Endothelial cell of umbilical vein (primary cell): Measurements from ENCODE around the gene MACF1. TPM values are rescaled to one million over a fixed set of nuclear protein-coding genes. Genes with fewer than 3 reads are reported as not detected.
"Not testable (repeated sequence)": the region's sequence is repeated elsewhere in the genome, so short reads cannot be mapped to it uniquely, and the experiment has no call there.

Experiments
- BruUV-seq: library from RNA; stranded (reverse); fragments of 400-500 nt; replicated peaks from 2 replicates; lab custom pipeline; 2021; lab: Mats Ljungman, UMichigan
- CTCF ChIA-PET: fragments of 300-600, 350-600 bp; sonication (Branson Sonifier 250); formaldehyde crosslinking; loops from one replicate; lab custom pipeline; 2021; ENCODE audit warnings: antibody characterized with exemption, inconsistent platforms; lab: Charles Lee
- POLR2A ChIA-PET: fragments of 300-600, 350-600 bp; sonication (Branson Sonifier 250); formaldehyde crosslinking; loops from one replicate; lab custom pipeline; 2021; ENCODE audit warnings: antibody characterized with exemption, inconsistent platforms; lab: Charles Lee
- DNase-seq: peaks from one replicate; pipeline ENCODE4 v3.0.0-alpha.2; 2011; ENCODE audit warnings: low read depth, low spot score
- FAIRE-seq: peaks from 2 replicates; lab custom pipeline; 2011; peaks lifted over from hg19 to GRCh38; lab: Jason Lieb, UNC
- H2AFZ ChIP-seq: 2 replicates; pipeline ENCODE4 v1.6.0; 2012; ENCODE audit warnings: low read depth, low read length, control low read depth, inconsistent platforms
- H3K27ac ChIP-seq: 2 replicates; pipeline ENCODE4 v1.5.1; 2011; ENCODE audit warnings: low read depth, mild to moderate bottlenecking, control low read depth, low read length, moderate library complexity; ENCODE audit not compliant: insufficient read depth
- H3K27me3 ChIP-seq, 2 experiments: 2 replicates each; pipeline versions ENCODE4 v1.6.0 to v1.6.1; 2011; ENCODE audit warnings: low read length in 2 of 2, mixed read lengths in 1 of 2; ENCODE audit not compliant: control insufficient read depth in 2 of 2, insufficient read depth in 2 of 2
- H3K36me3 ChIP-seq, 2 experiments: 2 replicates in 1 of 2; 3 replicates in 1 of 2; pipeline ENCODE4 v1.5.1; 2011; ENCODE audit warnings: low read length in 2 of 2, mild to moderate bottlenecking in 1 of 2, moderate library complexity in 1 of 2; ENCODE audit not compliant: control insufficient read depth in 2 of 2, insufficient read depth in 2 of 2; ENCODE audit errors: extremely low read depth in 1 of 2
- H3K4me1 ChIP-seq: 3 replicates; pipeline ENCODE4 v1.5.1; 2011; ENCODE audit warnings: mild to moderate bottlenecking, low read length; ENCODE audit not compliant: control insufficient read depth, insufficient read depth; ENCODE audit errors: extremely low read depth
- H3K4me2 ChIP-seq: 2 replicates; pipeline ENCODE4 v1.6.1; 2011; ENCODE audit warnings: low read length, control low read depth, mixed read lengths; ENCODE audit not compliant: insufficient read depth
- H3K4me3 ChIP-seq, 3 experiments: fragments of 200-600 bp in 1 of 3; sonication (generic), shearing (Covaris generic) in 1 of 3; replicated peaks in 1 of 3; 2 replicates each; pipeline ENCODE4 v1.5.1; 2011 to 2016; ENCODE audit warnings: control low read depth in 3 of 3, low read length in 3 of 3, mild to moderate bottlenecking in 2 of 3, inconsistent platforms in 1 of 3, low read depth in 1 of 3, moderate library complexity in 1 of 3; ENCODE audit not compliant: insufficient read depth in 1 of 3
- H3K79me2 ChIP-seq: 2 replicates; pipeline ENCODE4 v1.6.0; 2012; ENCODE audit warnings: low read length, inconsistent platforms; ENCODE audit not compliant: control insufficient read depth, insufficient read depth
- H3K9ac ChIP-seq: replicated peaks from 2 replicates; pipeline ENCODE3; 2011; ENCODE audit warnings: low read length, control low read depth; ENCODE audit not compliant: insufficient read depth; ENCODE audit errors: extremely low read depth
- H3K9me1 ChIP-seq: replicated peaks from 3 replicates; pipeline ENCODE4 v1.6.0; 2011; ENCODE audit warnings: mild to moderate bottlenecking, low read length; ENCODE audit not compliant: control insufficient read depth, insufficient read depth; ENCODE audit errors: extremely low read depth
- H3K9me3 ChIP-seq: replicated peaks from 2 replicates; pipeline ENCODE4 v1.5.1; 2012; ENCODE audit warnings: low read length, inconsistent platforms; ENCODE audit not compliant: control insufficient read depth, insufficient read depth
- H4K20me1 ChIP-seq: replicated peaks from 2 replicates; pipeline ENCODE3; 2011; ENCODE audit warnings: mild to moderate bottlenecking, low read length; ENCODE audit not compliant: control insufficient read depth, insufficient read depth; ENCODE audit errors: extremely low read depth
- EZH2 ChIP-seq: IDR thresholded peaks from 2 replicates; pipeline ENCODE4 v1.6.1; 2012; ENCODE audit warnings: borderline replicate concordance, low read depth, mild to moderate bottlenecking, moderate library complexity, low read length, inconsistent platforms; ENCODE audit not compliant: severe bottlenecking
- dilution Hi-C: fragments of 300-500 bp; cut with MboI; formaldehyde crosslinking; loops from one replicate; pipeline ENCODE4 v1.15.0; 2019; ENCODE audit warnings: low sequenced_read_pairs; ENCODE audit not compliant: extremely low pct_ligation_motif_present
- intact Hi-C: fragments of 100-400 bp; cut with micrococcal nuclease; formaldehyde crosslinking; loops from one replicate; pipeline ENCODE4 v1.10.0; 2022
- polyA plus RNA-seq, 4 experiments: library from polyadenylated mRNA; depleted of rRNA in 3 of 4; stranded (reverse) in 3 of 4; unstranded in 1 of 4; fragments of >200 nt; gene quantifications; 2 replicates each; pipeline versions ENCODE4 v1.2.1 to v1.2.3, GENCODE V29; 2011 to 2012; ENCODE audit warnings: missing spikeins in 1 of 4
- total RNA-seq: library from RNA; stranded (reverse); gene quantifications from 2 replicates; pipeline ENCODE4 v1.2.3, GENCODE V29; 2021

Gene MACF1
- total and polyA plus RNA-seq, 2 donors (not counting 3 experiments of a cell fraction or from before 2014, with no cell fraction given): 122 to 587 TPM

DNA sequence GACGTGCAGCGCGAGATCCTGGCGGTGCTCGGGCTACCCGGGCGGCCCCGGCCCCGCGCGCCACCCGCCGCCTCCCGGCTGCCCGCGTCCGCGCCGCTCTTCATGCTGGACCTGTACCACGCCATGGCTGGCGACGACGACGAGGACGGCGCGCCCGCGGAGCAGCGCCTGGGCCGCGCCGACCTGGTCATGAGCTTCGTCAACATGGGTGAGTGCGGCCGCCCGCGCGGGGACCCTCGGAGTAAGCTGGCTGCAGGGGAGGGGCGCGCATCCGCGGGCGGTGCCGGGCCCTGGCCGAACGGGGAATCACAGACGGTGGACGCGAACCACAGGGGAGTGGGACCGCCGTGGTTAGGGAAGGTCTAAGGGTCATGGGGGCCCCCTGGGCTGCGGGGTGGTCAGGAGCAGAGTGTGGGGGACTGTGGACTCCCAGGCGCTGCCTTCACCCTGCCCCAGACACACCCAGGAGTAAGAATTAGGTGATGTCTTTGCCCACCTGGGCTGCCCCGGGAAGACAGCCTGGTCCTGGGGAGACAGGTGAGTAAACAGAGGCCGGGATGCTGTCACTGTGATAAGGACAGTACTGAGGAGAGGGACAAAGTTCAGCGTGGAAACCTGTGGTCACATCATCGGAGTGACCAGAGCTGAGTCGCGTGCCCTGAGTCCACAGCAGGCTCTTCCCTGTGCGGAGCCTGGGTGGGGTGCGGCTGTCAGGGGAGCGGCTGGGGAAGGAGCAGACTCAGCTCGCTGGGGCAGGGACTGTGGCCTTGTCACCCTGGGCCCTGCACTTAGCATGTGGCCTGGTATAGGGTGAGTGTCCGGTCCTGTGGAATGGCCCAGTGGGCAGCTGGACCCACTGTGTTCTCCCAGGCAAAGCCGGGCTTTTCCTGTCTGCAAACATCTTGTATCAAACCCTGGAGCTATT lies 287.9 kb downstream of the MACF1 start:
- H3K36me3 ChIP-seq, H3K4me1 ChIP-seq, H3K4me3 ChIP-seq, H3K9me1 ChIP-seq, FAIRE-seq, H3K4me2 ChIP-seq, H3K9me3 ChIP-seq, H3K9ac ChIP-seq, H3K79me2 ChIP-seq, dilution Hi-C loops, BruUV-seq, H3K27ac ChIP-seq, H4K20me1 ChIP-seq, POLR2A ChIA-PET, DNase-seq, H2AFZ ChIP-seq: not testable (repeated sequence)
- peak; percentile 73 for TF ChIP-seq EZH2
- peaks cover 7 to 12% of the 10 kb centered on the region in 2 experiments for H3K27me3 ChIP-seq
- intact Hi-C loops: loop anchor here (5.0 kb wide), 1 partner anchor 230 kb away; no protein-coding TSS in a partner anchor
- CTCF ChIA-PET: interaction anchor here (1.2 to 2.5 kb wide), 2 partner anchors 46 to 394 kb away, joined by 3 to 10 read pairs; no protein-coding TSS in a partner anchor

DNA sequence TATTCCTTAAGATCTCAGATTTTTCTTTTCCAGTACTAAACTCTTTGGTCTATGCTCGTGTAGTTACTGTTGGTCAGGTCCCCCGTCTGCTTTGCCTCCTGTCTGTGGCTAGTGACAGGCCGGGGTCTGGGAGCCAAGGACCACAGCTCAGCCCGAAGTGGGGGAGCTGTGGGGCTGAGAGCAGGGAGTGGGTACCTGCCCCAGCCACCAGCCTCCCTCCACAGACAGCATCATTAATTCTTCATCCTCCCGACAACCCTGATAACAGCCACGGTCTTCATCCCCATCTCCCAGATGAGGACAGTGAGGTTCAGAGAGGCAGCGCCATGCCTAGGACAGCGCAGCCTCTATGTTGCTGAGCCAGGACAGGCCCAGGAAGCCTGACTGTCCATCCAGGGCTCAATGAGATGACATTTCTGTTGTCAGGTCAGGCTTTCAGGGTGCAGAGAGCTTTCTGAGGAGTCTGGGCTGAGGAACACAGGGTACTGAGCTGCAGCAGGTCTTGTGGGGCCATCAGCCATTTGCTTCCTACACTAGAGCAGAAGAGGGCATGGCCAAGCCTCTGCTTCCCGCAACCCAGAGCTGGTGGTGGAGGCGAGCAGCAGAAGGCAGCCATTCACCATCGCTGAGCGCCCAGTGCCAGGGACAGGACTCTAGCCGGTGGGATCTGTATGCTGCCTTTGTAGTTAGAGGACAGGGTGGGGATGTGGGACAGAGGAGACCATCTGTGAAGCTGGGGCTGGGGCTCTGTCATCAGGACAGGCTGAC lies 288.7 kb downstream of the MACF1 start:
- CTCF ChIA-PET: interaction anchor here (2.5 kb wide), 1 partner anchor 45 kb away, joined by 10 read pairs; no protein-coding TSS in a partner anchor
- H3K4me3 ChIP-seq, dilution Hi-C loops, H3K36me3 ChIP-seq, H2AFZ ChIP-seq, H4K20me1 ChIP-seq, BruUV-seq, H3K9me3 ChIP-seq, H3K4me2 ChIP-seq, H3K4me1 ChIP-seq, H3K27ac ChIP-seq, POLR2A ChIA-PET, H3K79me2 ChIP-seq, H3K9ac ChIP-seq, DNase-seq, H3K9me1 ChIP-seq: not testable (repeated sequence)
- FAIRE-seq: peak; percentile 47
- H3K27me3 ChIP-seq: peaks cover 7 to 12% of the 10 kb centered on the region in 2 experiments
- intact Hi-C loops: loop anchor here (5.0 kb wide), 1 partner anchor 229 kb away; no protein-coding TSS in a partner anchor
